Prostate gland (tissue), 2 donors: ENCODE measurements around the gene GRPR. TPM values are rescaled to one million over a fixed set of nuclear protein-coding genes. Genes with fewer than 3 reads are reported as not detected.
"Not testable (repeated sequence)": the region's sequence is repeated elsewhere in the genome, so short reads cannot be mapped to it uniquely, and the experiment has no call there.

Experiments
- DNase-seq: peaks from one replicate; pipeline ENCODE4 v3.0.0-alpha.2; 2019; ENCODE audit warnings: low spot score
- H3K27ac ChIP-seq, 2 donors: fragments of 200-600 bp; sonication (generic); 2 replicates each; pipeline ENCODE4 v1.5.1; 2017 to 2019
- H3K27me3 ChIP-seq: fragments of 200-600 bp; sonication (generic); replicated peaks from 2 replicates; pipeline ENCODE4 v1.5.1; 2019; ENCODE audit not compliant: insufficient read depth
- H3K36me3 ChIP-seq, 2 donors: fragments of 200-600 bp; sonication (generic); 1 replicate in 1 of 2; 2 replicates in 1 of 2; pipeline versions ENCODE4 v1.5.1 to v1.8.1; 2017 to 2019
- H3K4me1 ChIP-seq: fragments of 200-600 bp; sonication (generic); replicated peaks from 2 replicates; pipeline ENCODE4 v1.5.1; 2019
- H3K4me3 ChIP-seq, 2 donors: fragments of 200-600 bp; sonication (generic); 2 replicates each; pipeline ENCODE4 v1.5.1; 2017 to 2019
- H3K9me3 ChIP-seq: fragments of 200-600 bp; sonication (generic); 2 replicates; pipeline ENCODE4 v1.5.1; 2017
- CTCF ChIP-seq, 4 experiments: fragments of 200-600 bp in 2 of 4; fragments of 450-650 bp in 2 of 4; sonication (generic) in 2 of 4; IDR thresholded peaks; 1 replicate in 3 of 4; 2 replicates in 1 of 4; pipeline ENCODE4 v1.5.1; 2016 to 2019; ENCODE audit warnings: antibody characterized with exemption in 4 of 4, mild to moderate bottlenecking in 2 of 4, moderate library complexity in 2 of 4
- POLR2A ChIP-seq: fragments of 450-650 bp; IDR thresholded peaks from one replicate; pipeline ENCODE4 v1.6.1; 2016; ENCODE audit warnings: antibody characterized with exemption, mild to moderate bottlenecking
- POLR2AphosphoS5 ChIP-seq: sonication (generic); formaldehyde crosslinking; IDR thresholded peaks from one replicate; pipeline ENCODE4 v1.6.1; 2017; ENCODE audit warnings: antibody characterized with exemption
- WGBS: methylation state at CpG from one replicate; pipeline ENCODE4 v1.1.5; 2018; 5-methylcytosine and 5-hydroxymethylcytosine counted together
- intact Hi-C: fragments of 100-400 bp; cut with DNase I; formaldehyde crosslinking; loops from one replicate; pipeline ENCODE4 v1.14.2; 2022
- total RNA-seq, 2 donors: library from RNA; depleted of rRNA; stranded (reverse); fragments of >200 nt; gene quantifications; one replicate each; pipeline ENCODE4 v1.1.0, GENCODE V29; 2016

The GRPR gene
- total RNA-seq, 2 donors from 2014 or later, result 1.0 TPM; not detected in 1

- no peak overlapping the region for H3K27ac ChIP-seq
- TF ChIP-seq POLR2AphosphoS5 (no peak), CTCF (IDR thresholded peaks at IDR 0.05) (no peak), POLR2A (no peak)
- no peaks in the 10 kb centered on the region for H3K9me3 ChIP-seq
- H3K27me3 ChIP-seq, result no peaks in the 10 kb centered on the region
- H3K4me3 ChIP-seq, result no peak overlapping the region
- WGBS, result 92% methylated on average over 5 of the region's 5 CpGs
- H3K36me3 ChIP-seq, result no peaks in the 10 kb centered on the region
- DNase-seq, result no peak
- intact Hi-C loops, result no loop called here
- H3K4me1 ChIP-seq, result no peaks in the 10 kb centered on the region
These were observed 33.4 kb downstream of the GRPR start for GRCh38 chrX:16156692-16157331.

GRCh38 chrX:16160729-16161128 lies 37.4 kb downstream of the GRPR start:
- WGBS, result 59% methylated on average over 3 of the region's 3 CpGs
- Histone ChIP-seq H3K4me1 (no peaks in the 10 kb centered on the region), H3K27ac (no peak overlapping the region), H3K36me3 (no peaks in the 10 kb centered on the region), H3K4me3 (no peak overlapping the region), H3K27me3 (no peaks in the 10 kb centered on the region), H3K9me3 (no peaks in the 10 kb centered on the region)
- DNase-seq, result no peak
- no peak for TF ChIP-seq POLR2AphosphoS5
- TF ChIP-seq CTCF (IDR thresholded peaks at IDR 0.05), result no peak
- no peak for TF ChIP-seq POLR2A
- intact Hi-C loops, result no loop called here

- intact Hi-C loops, result not testable (repeated sequence)
- WGBS, result 100% methylated on average over 2 of the region's 2 CpGs
These were observed 37.8 kb downstream of the GRPR start for GRCh38 chrX:16161173-16161572.

GRCh38 chrX:16162391-16162790 lies 39.0 kb downstream of the GRPR start:
- Histone ChIP-seq H3K36me3 (no peaks in the 10 kb centered on the region), H3K27ac (no peak overlapping the region), H3K4me1 (no peaks in the 10 kb centered on the region), H3K9me3 (no peaks in the 10 kb centered on the region), H3K27me3 (no peaks in the 10 kb centered on the region), H3K4me3 (no peak overlapping the region)
- TF ChIP-seq CTCF (IDR thresholded peaks at IDR 0.05) (no peak), POLR2A (no peak), POLR2AphosphoS5 (no peak)
- intact Hi-C loops, result no loop called here
- DNase-seq, result no peak
- 67% methylated on average over 5 of the region's 5 CpGs for WGBS

More at GRCh38 chrX:16161173-16161572, 37.8 kb downstream of the GRPR start:
- not testable (repeated sequence) for H3K27ac ChIP-seq, DNase-seq, H3K9me3 ChIP-seq, H3K27me3 ChIP-seq, H3K4me3 ChIP-seq, H3K4me1 ChIP-seq, H3K36me3 ChIP-seq

- no peaks in the 10 kb centered on the region for H3K4me1 ChIP-seq
- intact Hi-C loops, result no loop called here
- WGBS, result 85% methylated on average over 3 of the region's 3 CpGs
- H3K36me3 ChIP-seq, result no peaks in the 10 kb centered on the region
- no peak overlapping the region for H3K4me3 ChIP-seq
- no peak for DNase-seq
- no peaks in the 10 kb centered on the region for H3K9me3 ChIP-seq
- no peak overlapping the region for H3K27ac ChIP-seq
- TF ChIP-seq CTCF (IDR thresholded peaks at IDR 0.05), result no peak
- no peak for TF ChIP-seq POLR2AphosphoS5
- no peak for TF ChIP-seq POLR2A
- H3K27me3 ChIP-seq, result no peaks in the 10 kb centered on the region
These were observed 41.4 kb downstream of the GRPR start for GRCh38 chrX:16164748-16165147.
